NCI-H82 treated with DMSO at 0.1 percent for 48 hours (cell line): ENCODE results near the gene RAB32.
"Not testable (repeated sequence)": the region's sequence is repeated elsewhere in the genome, so short reads cannot be mapped to it uniquely, and the experiment has no call there.

ENCODE experiments used
- DNase-seq: peaks from one replicate; lab custom pipeline; 2025; ENCODE audit not compliant: unreplicated experiment; lab: John Stamatoyannopoulos, UW

The RAB32 gene

DNA sequence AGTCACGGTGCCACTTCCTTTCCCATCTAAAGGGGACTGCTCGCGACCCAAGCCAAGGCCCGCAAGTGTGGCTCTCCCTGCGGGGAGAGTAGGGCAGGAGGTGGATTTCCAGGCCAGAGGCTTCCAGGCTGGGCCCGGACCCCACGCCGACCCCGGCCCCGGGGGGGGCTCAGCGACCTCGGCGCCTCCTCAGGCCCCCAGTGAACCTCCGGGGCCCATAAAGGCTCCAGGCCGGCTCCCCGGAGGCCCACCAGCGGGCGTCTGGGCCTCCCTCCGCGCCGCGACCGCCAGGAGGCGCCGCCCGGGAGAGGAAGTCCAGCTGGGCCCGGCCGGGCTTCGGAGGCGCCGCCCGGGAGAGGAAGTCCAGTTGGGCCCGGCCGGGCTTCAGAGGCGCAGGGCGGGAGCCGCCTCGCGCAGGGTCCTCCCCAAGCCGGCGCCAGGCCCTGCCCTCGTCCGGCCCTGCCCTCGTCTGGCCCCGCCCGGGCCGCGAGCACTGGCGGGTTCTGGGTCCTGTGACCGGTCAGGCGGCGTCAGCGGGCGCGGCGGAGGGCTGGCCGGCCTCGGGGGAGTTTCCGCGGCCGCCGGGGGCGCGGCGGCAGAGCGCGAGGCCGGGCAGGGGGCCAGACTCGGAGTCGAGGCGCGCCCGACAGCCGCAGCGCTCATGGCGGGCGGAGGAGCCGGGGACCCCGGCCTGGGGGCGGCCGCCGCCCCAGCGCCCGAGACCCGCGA, at the start of gene RAB32:
Gene RAB32, plus strand, starts transcription at position 623 of the 729 bp plus-strand sequence. Its CDS starts 39 bp downstream, at position 662.
- DNase-seq = no peak

GRCh38 chr6:146498309-146498708, 45.3 kb upstream of the RAB32 start:
- no peak for DNase-seq

DNA sequence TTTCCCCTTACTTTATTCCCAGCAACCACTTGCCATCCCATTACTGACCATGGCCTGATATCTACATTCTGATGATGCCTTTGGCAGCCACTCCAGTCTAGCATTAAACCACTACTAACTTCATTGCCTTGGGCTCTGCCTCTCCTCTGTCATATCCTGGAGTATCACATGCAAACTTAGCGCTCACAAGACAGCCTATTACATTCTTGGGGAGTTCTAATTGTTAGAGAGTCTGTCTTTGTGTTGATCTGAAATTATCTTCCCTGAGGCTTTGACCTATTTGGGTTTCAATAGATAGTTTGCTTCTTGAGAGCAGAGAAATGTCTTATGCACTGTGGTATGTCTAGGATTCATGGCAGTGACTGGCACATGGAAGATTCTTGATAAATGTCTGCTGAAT, 40.5 kb upstream of the RAB32 start:
- DNase-seq = no peak

GRCh38 chr6:146515212-146515611, 28.4 kb upstream of the RAB32 start:
- DNase-seq = no peak

GRCh38 chr6:146526192-146526591, 17.4 kb upstream of the RAB32 start:
- no peak for DNase-seq

- DNase-seq = no peak
Measured at GRCh38 chr6:146532702-146533101, 10.9 kb upstream of the RAB32 start.

DNA sequence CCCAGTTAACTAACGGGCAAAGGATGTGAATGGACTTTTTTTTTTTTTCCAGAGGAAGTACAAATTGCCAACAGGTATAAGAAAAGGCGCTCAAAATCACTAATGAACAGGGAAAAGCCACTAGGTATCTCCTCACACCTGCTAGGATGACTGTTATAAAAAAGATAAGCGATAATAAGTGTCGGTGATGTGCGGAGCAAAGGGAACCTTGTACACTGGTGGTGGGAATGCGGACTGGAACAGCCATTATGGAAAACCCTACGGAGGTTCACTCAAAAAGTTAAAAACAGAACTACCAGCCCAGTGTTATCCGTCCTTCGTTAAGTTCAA, 787 bp upstream of the RAB32 start:
- no peak for DNase-seq

GRCh38 chr6:146543940-146544615, 445 bp downstream of the RAB32 start:
- DNase-seq = no peak

GRCh38 chr6:146544616-146545182, 1.1 kb downstream of the RAB32 start:
- DNase-seq = no peak

DNA sequence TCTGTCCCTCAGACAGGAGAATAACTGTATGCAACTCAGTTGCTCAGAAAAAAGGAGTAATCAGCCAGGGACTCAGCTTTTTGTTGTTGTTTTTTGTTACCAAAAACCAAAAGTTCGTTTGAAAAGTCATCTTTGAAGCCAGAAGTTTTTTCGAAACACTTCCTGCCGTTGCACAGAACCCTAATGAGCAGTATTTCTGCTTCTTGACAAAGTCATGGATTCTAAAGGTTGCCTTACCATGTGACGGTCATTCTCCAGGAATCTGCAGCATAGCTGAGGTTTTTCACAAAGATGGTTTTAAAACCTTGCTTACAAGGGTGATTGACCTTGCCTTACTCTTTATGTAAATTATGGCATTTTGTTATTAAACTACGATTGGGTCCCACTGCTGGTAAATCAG, 1.9 kb downstream of the RAB32 start:
- no peak for DNase-seq

GRCh38 chr6:146546443-146547043, 2.9 kb downstream of the RAB32 start:
- no peak for DNase-seq

DNA sequence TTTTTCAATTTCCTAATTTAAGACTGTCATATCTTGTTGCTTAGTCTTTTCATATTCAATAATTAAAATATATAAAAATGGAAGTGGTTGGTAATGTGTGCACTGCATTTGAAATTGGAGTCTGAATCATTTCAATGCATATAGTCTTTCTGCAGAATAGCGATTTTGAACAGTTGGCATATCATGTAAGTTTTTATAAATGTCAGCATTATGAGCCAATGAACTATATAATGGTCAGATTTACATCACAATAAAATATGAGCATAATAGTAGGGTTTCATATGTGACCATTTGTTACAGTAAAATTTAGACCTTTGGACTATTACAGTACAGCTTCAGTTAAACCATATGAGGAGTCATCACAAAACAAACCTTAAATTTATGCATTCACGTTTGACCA, 4.3 kb downstream of the RAB32 start:
- no peak for DNase-seq

DNA sequence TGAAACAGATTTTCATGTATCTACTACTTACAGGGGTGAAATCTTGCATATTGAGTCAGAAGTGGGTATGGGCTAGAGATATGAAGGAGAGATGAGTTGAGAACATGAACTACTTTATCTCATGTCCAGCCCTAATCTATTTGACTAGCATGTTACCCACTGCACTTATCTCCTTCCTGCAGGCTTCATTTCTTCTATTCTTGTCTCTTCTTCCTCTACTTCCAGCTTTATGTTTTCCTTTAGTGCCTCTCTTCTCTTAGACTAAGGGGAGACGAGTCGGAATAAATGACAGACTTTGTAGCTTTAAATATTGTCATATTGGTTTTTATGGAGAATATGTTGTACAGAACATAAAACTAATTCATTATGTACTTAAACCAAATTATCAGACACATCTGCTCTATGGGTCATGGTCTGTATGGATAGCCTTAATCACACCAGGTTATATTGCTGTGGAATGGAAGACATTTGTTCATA, 5.3 kb downstream of the RAB32 start:
- DNase-seq = no peak

DNA sequence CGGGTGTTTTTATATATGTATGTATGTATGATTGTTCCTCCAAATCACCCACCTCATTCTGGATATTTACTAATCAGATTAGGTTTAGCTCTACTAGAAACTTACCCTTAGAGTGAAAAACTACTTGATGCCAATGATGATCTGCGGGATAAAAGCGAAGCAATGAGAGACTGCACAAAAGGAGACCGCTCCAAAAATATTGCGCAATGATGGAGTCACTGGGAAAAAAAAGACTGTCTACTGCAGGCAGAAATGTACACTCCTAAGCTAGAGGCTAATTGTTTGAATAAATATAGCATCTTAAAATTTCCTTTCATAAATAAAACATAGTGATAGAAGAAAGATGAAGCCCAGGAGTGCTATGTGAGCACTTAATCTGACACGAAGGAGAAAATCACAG, 7.3 kb downstream of the RAB32 start:
- no peak for DNase-seq

GRCh38 chr6:146551545-146551944, 7.9 kb downstream of the RAB32 start:
- DNase-seq = no peak

GRCh38 chr6:146553377-146554135, 9.9 kb downstream of the RAB32 start:
- no peak for DNase-seq

DNA sequence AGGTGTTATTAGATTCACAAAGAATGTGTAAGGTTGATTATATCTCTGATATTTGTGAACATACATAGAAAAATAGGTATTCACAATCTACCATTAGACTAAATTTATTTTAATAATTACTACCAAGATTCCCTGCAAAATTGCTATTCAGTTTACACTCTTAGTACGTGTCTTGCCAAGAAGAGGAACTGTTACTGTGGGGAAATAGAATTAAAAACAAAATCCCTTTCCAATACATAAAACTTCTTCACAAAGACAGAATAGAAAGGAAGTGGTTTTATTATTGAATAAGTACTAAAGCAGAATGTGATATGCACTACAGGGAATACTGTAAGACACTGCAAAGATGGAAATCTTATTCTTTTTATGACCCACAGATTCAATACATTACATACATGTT, 17.0 kb downstream of the RAB32 start:
- no peak for DNase-seq

DNA sequence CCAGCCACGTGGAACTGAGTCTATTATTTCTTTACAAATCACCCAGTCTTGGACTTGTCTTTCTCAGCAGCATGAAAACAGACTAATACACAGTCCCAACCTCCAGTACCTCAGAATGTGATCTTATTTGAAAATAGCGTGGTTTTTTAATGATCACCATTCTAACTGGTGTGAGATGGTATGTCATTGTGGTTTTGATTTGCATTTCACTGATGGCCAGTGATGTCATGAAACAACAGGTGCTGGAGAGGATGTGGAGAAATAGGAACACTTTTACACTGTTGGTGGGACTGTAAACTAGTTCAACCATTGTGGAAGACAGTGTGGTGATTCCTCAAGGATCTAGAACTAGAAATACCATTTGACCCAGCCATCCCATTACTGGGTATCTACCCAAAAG, 23.0 kb downstream of the RAB32 start:
- not testable (repeated sequence) for DNase-seq

- DNase-seq = not testable (repeated sequence)
Measured at GRCh38 chr6:146568619-146569018, 25.0 kb downstream of the RAB32 start.

- no peak for DNase-seq
Measured at GRCh38 chr6:146574211-146574610, 30.6 kb downstream of the RAB32 start.

- DNase-seq = no peak
Measured at GRCh38 chr6:146578054-146578453, 34.4 kb downstream of the RAB32 start.
